GM12878 (cell line): ENCODE data around the gene IFNA13. TPM values are rescaled to one million over a fixed set of nuclear protein-coding genes. Genes with fewer than 3 reads are reported as not detected.

ENCODE experiments used
- ATAC-seq: fragments of 200-7000 bp; cut with Tn5 transposase; 3 replicates; pipeline ENCODE4 v1.9.1; 2020; ENCODE audit warnings: mild to moderate bottlenecking, moderate library complexity
- BruUV-seq: library from RNA; stranded (reverse); fragments of 400-500 nt; replicated peaks from 2 replicates; lab custom pipeline; 2021; lab: Mats Ljungman, UMichigan
- CTCF ChIA-PET: fragments of 300-600 bp; sonication (Branson Sonifier 250); formaldehyde crosslinking; extraction: SDS; loops from one replicate; lab custom pipeline; 2021; ENCODE audit warnings: inconsistent platforms; lab: Yijun Ruan, JAX
- POLR2A ChIA-PET: fragments of 350-600 bp; formaldehyde crosslinking; extraction: SDS; loops from one replicate; lab custom pipeline; 2021; ENCODE audit warnings: inconsistent platforms; lab: Charles Lee
- RAD21 ChIA-PET: fragments of 300-600 bp; sonication (Branson Sonifier 250); formaldehyde crosslinking; loops from one replicate; lab custom pipeline; 2023; ENCODE audit warnings: antibody characterized with exemption; ENCODE audit not compliant: unreplicated experiment; lab: Charles Lee
- SMC1A ChIA-PET: fragments of 300-600 bp; sonication (Branson Sonifier 250); formaldehyde crosslinking; loops from one replicate; lab custom pipeline; 2023; ENCODE audit not compliant: unreplicated experiment, uncharacterized antibody; lab: Charles Lee
- DNase-seq: peaks from one replicate; pipeline ENCODE4 v3.0.0-alpha.2; 2011; ENCODE audit warnings: low read depth, low spot score
- FAIRE-seq: peaks from 3 replicates; lab custom pipeline; 2011; peaks lifted over from hg19 to GRCh38; lab: Jason Lieb, UNC
- H2AFZ ChIP-seq: 2 replicates; pipeline ENCODE4 v1.6.0; 2011; ENCODE audit warnings: low read depth, low read length, control low read depth; ENCODE audit not compliant: control insufficient read depth
- H3K27ac ChIP-seq: 2 replicates; pipeline ENCODE4 v1.5.1; 2011; ENCODE audit warnings: control low read depth; ENCODE audit not compliant: control insufficient read depth, insufficient read depth
- H3K27me3 ChIP-seq, 2 experiments: replicated peaks in 1 of 2; 2 replicates each; pipeline versions ENCODE4 v1.6.0 to v1.6.1; 2011; ENCODE audit warnings: low read length in 1 of 2; ENCODE audit not compliant: control insufficient read depth in 2 of 2, insufficient read depth in 2 of 2
- H3K36me3 ChIP-seq, 2 experiments: 2 replicates each; pipeline ENCODE4 v1.5.1; 2011; ENCODE audit warnings: low read length in 1 of 2; ENCODE audit not compliant: control insufficient read depth in 2 of 2, insufficient read depth in 2 of 2
- H3K4me1 ChIP-seq: 2 replicates; pipeline ENCODE4 v1.6.1; 2011; ENCODE audit warnings: mild to moderate bottlenecking, low read length, moderate library complexity, mixed read lengths; ENCODE audit not compliant: control insufficient read depth, insufficient read depth
- H3K4me2 ChIP-seq: 2 replicates; pipeline ENCODE4 v1.6.0; 2011; ENCODE audit warnings: control low read depth; ENCODE audit not compliant: control insufficient read depth, insufficient read depth
- H3K4me3 ChIP-seq: fragments of 200-600 bp; sonication (generic); 2 replicates; pipeline ENCODE4 v1.5.1; 2016
- H3K79me2 ChIP-seq: 2 replicates; pipeline ENCODE4 v1.6.0; 2011; ENCODE audit warnings: low read length; ENCODE audit not compliant: control insufficient read depth, insufficient read depth
- H3K9ac ChIP-seq: 2 replicates; pipeline ENCODE4 v1.8.0; 2011; ENCODE audit warnings: low read length, control low read depth, mixed read lengths; ENCODE audit not compliant: control insufficient read depth, insufficient read depth
- H3K9me3 ChIP-seq: replicated peaks from 3 replicates; pipeline ENCODE4 v1.5.1; 2011; ENCODE audit warnings: mild to moderate bottlenecking, low read length; ENCODE audit not compliant: control insufficient read depth, insufficient read depth
- H4K20me1 ChIP-seq: 2 replicates; pipeline ENCODE4 v1.6.0; 2011; ENCODE audit not compliant: control insufficient read depth, insufficient read depth
- CEBPZ ChIP-seq: fragments of 150-350 bp; IDR thresholded peaks from 2 replicates; pipeline ENCODE4 v1.6.1; 2016; ENCODE audit warnings: low read depth, low read length
- EED ChIP-seq: sonication (generic); IDR thresholded peaks from 2 replicates; pipeline ENCODE4 v1.6.1; 2016; ENCODE audit warnings: antibody characterized with exemption, low read depth
- HSF1 ChIP-seq: fragments of 150-350 bp; IDR thresholded peaks from 2 replicates; pipeline ENCODE4 v1.6.1; 2014; ENCODE audit warnings: mild to moderate bottlenecking, low read depth, low read length
- WGBS: methylation state at CpG from one replicate; pipeline ENCODE4 v1.1.6; 2016; ENCODE audit warnings: low lambda C conversion rate; ENCODE audit not compliant: insufficient replicate concordance, insufficient coverage; ENCODE audit errors: missing lambda C conversion rate; 5-methylcytosine and 5-hydroxymethylcytosine counted together
- in situ Hi-C: fragments of 300-500 bp; cut with MboI; formaldehyde crosslinking; loops from 9 replicates; pipeline ENCODE4 v1.14.3; 2018; ENCODE audit warnings: mixed read lengths
- intact Hi-C: fragments of 100-400 bp; cut with micrococcal nuclease; formaldehyde crosslinking; loops from one replicate; pipeline ENCODE4 v1.14.2; 2022; ENCODE audit not compliant: unreplicated experiment
- polyA plus RNA-seq, 11 experiments: library from polyadenylated mRNA; depleted of rRNA in 4 of 11; unstranded in 6 of 11; stranded (reverse) in 5 of 11; fragments of >200 nt; fragmentation: Nextera tagmentation in 4 of 11; fragmentation: Illumina TruSeq in 1 of 11; extraction: Ambion mirVana in 4 of 11; extraction: Trizol in 1 of 11; gene quantifications; 1 replicate in 1 of 11; 2 replicates in 10 of 11; pipeline versions ENCODE4 v1.2.1 to v1.2.3, GENCODE V29; 2011 to 2016; ENCODE audit warnings: inconsistent platforms in 2 of 11, missing spikeins in 2 of 11, low read depth in 1 of 11
- total RNA-seq, 4 experiments: library from RNA; depleted of rRNA in 3 of 4; stranded (reverse); fragments of >200 nt in 3 of 4; fragmentation: Illumina TruSeq in 1 of 4; extraction: Trizol in 1 of 4; gene quantifications; 2 replicates each; pipeline versions ENCODE4 v1.2.1 to v1.2.3, GENCODE V29; 2013 to 2021

The IFNA13 gene
- total and polyA plus RNA-seq, 10 of the 15 experiments (the other 5 are each of a cell fraction or from before 2014, with no cell fraction given): not detected

GRCh38 chr9:21415493-21416267, 47.8 kb upstream of the IFNA13 start:
- CTCF ChIA-PET: interaction anchor here (0.9 to 5.9 kb wide), 6 partner anchors 37 to 227 kb away, joined by 3 to 55 read pairs (median 9); no protein-coding TSS in a partner anchor
- 68% methylated on average over 5 of the region's 5 CpGs for WGBS
- no TSS peak for BruUV-seq
- TF ChIP-seq HSF1 (no peak), CEBPZ (no peak), EED (no peak)
- POLR2A ChIA-PET: no interaction called here
- ATAC-seq (no peak), FAIRE-seq (no peak), DNase-seq (no peak)
- Histone ChIP-seq H3K4me2 (no peak overlapping the region), H3K27me3 (no peaks in the 10 kb centered on the region; a peak in 1 of 4 replicates), H3K9ac (no peak overlapping the region), H3K79me2 (no peaks in the 10 kb centered on the region), H3K27ac (no peak overlapping the region), H2AFZ (no peak overlapping the region), H3K9me3 (no peaks in the 10 kb centered on the region), H4K20me1 (no peaks in the 10 kb centered on the region), H3K4me1 (peaks cover 6% of the 10 kb centered on the region; the same call in 1 of the 2 replicates), H3K4me3 (no peak overlapping the region), H3K36me3 (no peaks in the 10 kb centered on the region)
- RAD21 ChIA-PET: interaction anchor here (0.6 to 1.3 kb wide), 2 partner anchors 13 to 89 kb away, joined by 3 to 4 read pairs; no protein-coding TSS in a partner anchor
- intact Hi-C loops: no loop called here
- in situ Hi-C loops: no loop called here
- SMC1A ChIA-PET: interaction anchor here (1.7 kb wide), 1 partner anchor 89 kb away, joined by 8 read pairs; no protein-coding TSS in a partner anchor
